Activated CD8-positive, alpha-beta memory T cell treated with anti-CD3 and anti-CD28 coated beads, Interleukin-2, amount 50 U/mL, for 1 hour (primary cell): ENCODE data around the gene PPP4R4.
"Not testable (repeated sequence)": the region's sequence is repeated elsewhere in the genome, so short reads cannot be mapped to it uniquely, and the experiment has no call there.

Source experiments
- DNase-seq: peaks from one replicate; pipeline ENCODE4 v3.0.0-alpha.2; 2020; ENCODE audit errors: extremely low read depth

Gene PPP4R4

GRCh38 chr14:94177806-94178205 lies 3.7 kb downstream of the PPP4R4 start:
- no peak for DNase-seq

GRCh38 chr14:94179244-94179643 lies 5.1 kb downstream of the PPP4R4 start:
- DNase-seq = no peak

GRCh38 chr14:94180655-94181271 lies 6.6 kb downstream of the PPP4R4 start:
- no peak for DNase-seq

- no peak for DNase-seq
Observed at GRCh38 chr14:94181835-94182234, 7.7 kb downstream of the PPP4R4 start.

GRCh38 chr14:94192536-94192935 lies 18.4 kb downstream of the PPP4R4 start:
- DNase-seq = no peak

GRCh38 chr14:94193776-94194175 lies 19.7 kb downstream of the PPP4R4 start:
- no peak for DNase-seq

GRCh38 chr14:94196057-94196456 lies 21.9 kb downstream of the PPP4R4 start:
- DNase-seq = no peak

- no peak for DNase-seq
Observed at GRCh38 chr14:94203473-94204210, 29.5 kb downstream of the PPP4R4 start.

GRCh38 chr14:94213021-94213420 lies 38.9 kb downstream of the PPP4R4 start:
- DNase-seq = no peak

- no peak for DNase-seq
Observed at GRCh38 chr14:94213741-94214140, 39.6 kb downstream of the PPP4R4 start.

- no peak for DNase-seq
Observed at GRCh38 chr14:94217116-94217515, 43.0 kb downstream of the PPP4R4 start.

- DNase-seq = not testable (repeated sequence)
Observed at GRCh38 chr14:94218198-94218886, 44.2 kb downstream of the PPP4R4 start.

- DNase-seq = no peak
Observed at GRCh38 chr14:94224040-94224439, 49.9 kb downstream of the PPP4R4 start.

- DNase-seq = no peak
Observed at GRCh38 chr14:94225460-94226378, 51.6 kb downstream of the PPP4R4 start.

- DNase-seq = no peak
Observed at GRCh38 chr14:94227029-94227428, 52.9 kb downstream of the PPP4R4 start.

GRCh38 chr14:94237046-94237445 lies 62.9 kb downstream of the PPP4R4 start:
- DNase-seq = no peak

- no peak for DNase-seq
Observed at GRCh38 chr14:94237983-94238382, 63.9 kb downstream of the PPP4R4 start.

GRCh38 chr14:94239406-94239805 lies 65.3 kb downstream of the PPP4R4 start:
- DNase-seq = no peak

- no peak for DNase-seq
Observed at GRCh38 chr14:94244182-94244581, 70.1 kb downstream of the PPP4R4 start.

- DNase-seq = not testable (repeated sequence)
Observed at GRCh38 chr14:94264195-94264594, 90.1 kb downstream of the PPP4R4 start.

GRCh38 chr14:94267352-94267751 lies 93.2 kb downstream of the PPP4R4 start:
- no peak for DNase-seq

GRCh38 chr14:94268582-94268981 lies 94.5 kb downstream of the PPP4R4 start:
- DNase-seq = not testable (repeated sequence)
